DND-41 (cell line): ENCODE data around the gene DIS3L2.

Source experiments
- ATAC-seq: fragments of 200-7000 bp; cut with Tn5 transposase; 3 replicates; pipeline ENCODE4 v1.9.1; 2021; ENCODE audit warnings: low read depth; ENCODE audit not compliant: insufficient read depth
- DNase-seq: peaks from one replicate; pipeline ENCODE4 v3.0.0-alpha.2; 2020
- H2AFZ ChIP-seq: 2 replicates; pipeline ENCODE4 v1.6.0; 2012; ENCODE audit warnings: low read depth, low read length
- H3K27ac ChIP-seq: 2 replicates; pipeline ENCODE4 v1.5.1; 2012; ENCODE audit warnings: low read length, inconsistent platforms
- H3K27me3 ChIP-seq: fragments of 200-600 bp; sonication (generic); 2 replicates; pipeline ENCODE4 v1.6.0; 2012; ENCODE audit warnings: low read length, mild to moderate bottlenecking, inconsistent platforms; ENCODE audit not compliant: insufficient read depth, poor library complexity
- H3K36me3 ChIP-seq: 2 replicates; pipeline ENCODE4 v1.5.1; 2012; ENCODE audit warnings: low read length, inconsistent platforms; ENCODE audit not compliant: insufficient read depth
- H3K4me1 ChIP-seq: 2 replicates; pipeline ENCODE4 v1.5.1; 2012; ENCODE audit warnings: mild to moderate bottlenecking, low read length; ENCODE audit not compliant: insufficient read depth
- H3K4me2 ChIP-seq: 2 replicates; pipeline ENCODE4 v1.6.0; 2012; ENCODE audit warnings: mild to moderate bottlenecking, moderate library complexity, low read length, inconsistent platforms; ENCODE audit not compliant: insufficient read depth
- H3K4me3 ChIP-seq, 2 experiments: fragments of 200-600 bp in 1 of 2; shearing (Covaris generic) in 1 of 2; 2 replicates each; pipeline ENCODE4 v1.5.1; 2012 to 2016; ENCODE audit warnings: inconsistent platforms in 2 of 2, low read length in 2 of 2, mild to moderate bottlenecking in 2 of 2, low read depth in 1 of 2, moderate library complexity in 1 of 2
- H3K79me2 ChIP-seq: 2 replicates; pipeline ENCODE4 v1.6.0; 2012; ENCODE audit warnings: low read length, inconsistent platforms; ENCODE audit not compliant: insufficient read depth
- H3K9ac ChIP-seq: 2 replicates; pipeline ENCODE4 v1.6.0; 2012; ENCODE audit warnings: low read depth, mild to moderate bottlenecking, inconsistent platforms, low read length, moderate library complexity
- H3K9me3 ChIP-seq: 2 replicates; pipeline ENCODE4 v1.5.1; 2012; ENCODE audit warnings: low read length, moderate library complexity, mild to moderate bottlenecking, inconsistent platforms; ENCODE audit not compliant: insufficient read depth, severe bottlenecking
- H4K20me1 ChIP-seq: 2 replicates; pipeline ENCODE4 v1.6.0; 2012; ENCODE audit warnings: low read length; ENCODE audit not compliant: insufficient read depth
- CTCF ChIP-seq: IDR thresholded peaks from 2 replicates; pipeline ENCODE4 v1.5.1; 2012; ENCODE audit warnings: borderline replicate concordance, low read length, moderate library complexity, mild to moderate bottlenecking; ENCODE audit not compliant: poor library complexity, severe bottlenecking; ENCODE audit errors: extremely low read depth
- EZH2 ChIP-seq: IDR thresholded peaks from 3 replicates; pipeline ENCODE4 v1.6.1; 2012; ENCODE audit warnings: borderline replicate concordance, low read depth, mild to moderate bottlenecking, moderate library complexity, low read length, inconsistent platforms; ENCODE audit not compliant: severe bottlenecking

Gene DIS3L2

GRCh38 chr2:232319803-232320442 lies 358.4 kb downstream of the DIS3L2 start:
- ATAC-seq, result no peak
- H3K36me3 ChIP-seq, result no peaks in the 10 kb centered on the region
- H3K27ac ChIP-seq, result no peak overlapping the region
- no peak for DNase-seq
- peaks cover 22% of the 10 kb centered on the region for H3K4me1 ChIP-seq
- no peak overlapping the region for H3K4me3 ChIP-seq
- H2AFZ ChIP-seq, result no peak overlapping the region
- no peaks in the 10 kb centered on the region for H3K27me3 ChIP-seq
- no peaks in the 10 kb centered on the region for H3K9me3 ChIP-seq
- peaks cover 5% of the 10 kb centered on the region; the same call in 1 of the 2 replicates for H4K20me1 ChIP-seq
- H3K4me2 ChIP-seq, result no peak overlapping the region
- no peak for TF ChIP-seq EZH2
- TF ChIP-seq CTCF, result no peak
- H3K79me2 ChIP-seq, result no peaks in the 10 kb centered on the region
- H3K9ac ChIP-seq, result no peak overlapping the region

- H3K4me1 ChIP-seq, result peaks cover 17% of the 10 kb centered on the region
- peaks cover 5% of the 10 kb centered on the region; the same call in 1 of the 2 replicates for H4K20me1 ChIP-seq
- H3K4me3 ChIP-seq, result no peak overlapping the region
- H3K36me3 ChIP-seq, result no peaks in the 10 kb centered on the region
- no peak overlapping the region for H3K4me2 ChIP-seq
- TF ChIP-seq CTCF (no peak), EZH2 (no peak)
- DNase-seq, result no peak
- H3K27me3 ChIP-seq, result no peaks in the 10 kb centered on the region
- H2AFZ ChIP-seq, result no peak overlapping the region
- H3K9me3 ChIP-seq, result no peaks in the 10 kb centered on the region
- H3K9ac ChIP-seq, result no peak overlapping the region
- ATAC-seq, result no peak
- H3K79me2 ChIP-seq, result no peaks in the 10 kb centered on the region
- no peak overlapping the region for H3K27ac ChIP-seq
Observed at GRCh38 chr2:232320443-232320803, 358.9 kb downstream of the DIS3L2 start.

GRCh38 chr2:232321156-232321816 lies 359.8 kb downstream of the DIS3L2 start:
- Histone ChIP-seq H3K9me3 (no peaks in the 10 kb centered on the region), H3K9ac (no peak overlapping the region), H3K27me3 (no peaks in the 10 kb centered on the region), H2AFZ (no peak overlapping the region), H3K4me2 (no peak overlapping the region), H4K20me1 (peaks cover 11% of the 10 kb centered on the region), H3K4me3 (no peak overlapping the region), H3K79me2 (no peaks in the 10 kb centered on the region), H3K4me1 (peaks cover 8% of the 10 kb centered on the region), H3K36me3 (no peaks in the 10 kb centered on the region), H3K27ac (no peak overlapping the region)
- ATAC-seq (no peak; the same call in 2 of the 3 replicates), DNase-seq (no peak)
- TF ChIP-seq CTCF (peak; percentile 20), EZH2 (no peak)
